C4-2B (cell line): ENCODE measurements around the gene PUSL1.

ENCODE experiments used
- ZFX ChIP-seq: fragments of 450-650 bp; IDR thresholded peaks from 2 replicates; pipeline ENCODE4 v1.6.1; 2017
- TF ChIP-seq, protein P1 (sequence below): fragments of 450-650 bp; conservative IDR thresholded peaks from 2 replicates; pipeline ENCODE4 v1.5.1; 2017; ENCODE audit warnings: mild to moderate bottlenecking

DNA sequence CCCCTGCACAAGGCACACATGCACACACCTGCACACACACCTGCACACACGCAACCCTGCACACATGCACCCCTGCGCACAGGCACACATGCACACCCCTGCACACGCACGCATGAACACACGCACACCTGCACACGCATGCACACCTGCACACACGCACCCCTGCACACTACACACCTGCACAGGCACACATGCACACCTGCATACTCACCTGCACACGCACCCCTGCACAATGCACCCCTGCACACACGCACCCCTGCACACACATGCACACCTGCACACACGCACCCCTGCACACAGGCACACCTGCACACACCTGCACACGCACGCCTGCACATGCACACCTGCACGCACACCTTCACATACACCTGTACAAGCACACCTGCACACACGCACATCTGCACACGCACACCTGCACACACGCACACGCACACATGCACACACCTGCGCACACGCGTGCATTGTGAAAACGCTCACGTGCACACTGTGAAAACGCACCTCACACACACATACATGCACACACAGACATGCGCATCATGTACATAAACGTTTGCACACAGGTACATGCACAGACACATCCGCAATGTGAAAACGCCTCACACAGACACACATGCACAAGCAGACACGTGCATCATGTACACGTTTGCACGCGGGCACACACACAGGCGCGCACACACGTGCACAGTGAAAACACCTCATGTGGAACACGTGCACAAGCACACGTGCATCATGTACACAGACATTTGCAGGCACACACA, 32.6 kb downstream of the PUSL1 start:
- TF ChIP-seq, protein P1, sequence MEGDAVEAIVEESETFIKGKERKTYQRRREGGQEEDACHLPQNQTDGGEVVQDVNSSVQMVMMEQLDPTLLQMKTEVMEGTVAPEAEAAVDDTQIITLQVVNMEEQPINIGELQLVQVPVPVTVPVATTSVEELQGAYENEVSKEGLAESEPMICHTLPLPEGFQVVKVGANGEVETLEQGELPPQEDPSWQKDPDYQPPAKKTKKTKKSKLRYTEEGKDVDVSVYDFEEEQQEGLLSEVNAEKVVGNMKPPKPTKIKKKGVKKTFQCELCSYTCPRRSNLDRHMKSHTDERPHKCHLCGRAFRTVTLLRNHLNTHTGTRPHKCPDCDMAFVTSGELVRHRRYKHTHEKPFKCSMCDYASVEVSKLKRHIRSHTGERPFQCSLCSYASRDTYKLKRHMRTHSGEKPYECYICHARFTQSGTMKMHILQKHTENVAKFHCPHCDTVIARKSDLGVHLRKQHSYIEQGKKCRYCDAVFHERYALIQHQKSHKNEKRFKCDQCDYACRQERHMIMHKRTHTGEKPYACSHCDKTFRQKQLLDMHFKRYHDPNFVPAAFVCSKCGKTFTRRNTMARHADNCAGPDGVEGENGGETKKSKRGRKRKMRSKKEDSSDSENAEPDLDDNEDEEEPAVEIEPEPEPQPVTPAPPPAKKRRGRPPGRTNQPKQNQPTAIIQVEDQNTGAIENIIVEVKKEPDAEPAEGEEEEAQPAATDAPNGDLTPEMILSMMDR = no peak
- TF ChIP-seq ZFX = no peak
